Immature natural killer cell (primary cell): ENCODE results near the gene CIT. TPM values are rescaled to one million over a fixed set of nuclear protein-coding genes. Genes with fewer than 3 reads are reported as not detected.

Experiments
- DNase-seq, 3 donors: peaks; one replicate each; pipeline ENCODE4 v3.0.0; 2022; ENCODE audit warnings: mixed read lengths in 1 of 3
- H3K27ac Mint-ChIP-seq, 6 donors: one replicate each; pipeline ENCODE4 v1.8.0; 2020; ENCODE audit warnings: mixed read lengths in 6 of 6, mild to moderate bottlenecking in 5 of 6, inconsistent platforms in 4 of 6, moderate library complexity in 3 of 6
- H3K27me3 Mint-ChIP-seq, 3 donors: one replicate each; pipeline ENCODE4 v1.8.0; 2020 to 2021; ENCODE audit warnings: low read depth in 3 of 3, mild to moderate bottlenecking in 3 of 3, mixed read lengths in 3 of 3, moderate library complexity in 3 of 3, inconsistent platforms in 1 of 3
- H3K36me3 Mint-ChIP-seq, 3 donors: one replicate each; pipeline ENCODE4 v1.8.0; 2020; ENCODE audit warnings: mixed read lengths in 3 of 3, inconsistent platforms in 2 of 3, mild to moderate bottlenecking in 2 of 3
- H3K4me1 Mint-ChIP-seq, 2 donors: one replicate each; pipeline ENCODE4 v1.8.0; 2020; ENCODE audit warnings: inconsistent platforms in 2 of 2, mild to moderate bottlenecking in 2 of 2, mixed read lengths in 2 of 2, moderate library complexity in 1 of 2
- H3K4me3 Mint-ChIP-seq, 5 donors: one replicate each; pipeline ENCODE4 v1.8.0; 2020; ENCODE audit warnings: mild to moderate bottlenecking in 5 of 5, mixed read lengths in 5 of 5, inconsistent platforms in 3 of 5, moderate library complexity in 3 of 5
- H3K9me3 Mint-ChIP-seq, 6 donors: one replicate each; pipeline ENCODE4 v1.8.0; 2020; ENCODE audit warnings: mild to moderate bottlenecking in 6 of 6, mixed read lengths in 6 of 6, inconsistent platforms in 4 of 6, moderate library complexity in 3 of 6
- polyA plus RNA-seq, 3 donors: library from polyadenylated mRNA; unstranded; fragments of 300-500 nt; fragmentation: Illumina TruSeq; gene quantifications; one replicate each; pipeline ENCODE4 v1.2.3, GENCODE V29; 2021

Gene CIT
- polyA plus RNA-seq, 3 donors from 2014 or later, result 0.75 TPM; not detected in 2

DNA sequence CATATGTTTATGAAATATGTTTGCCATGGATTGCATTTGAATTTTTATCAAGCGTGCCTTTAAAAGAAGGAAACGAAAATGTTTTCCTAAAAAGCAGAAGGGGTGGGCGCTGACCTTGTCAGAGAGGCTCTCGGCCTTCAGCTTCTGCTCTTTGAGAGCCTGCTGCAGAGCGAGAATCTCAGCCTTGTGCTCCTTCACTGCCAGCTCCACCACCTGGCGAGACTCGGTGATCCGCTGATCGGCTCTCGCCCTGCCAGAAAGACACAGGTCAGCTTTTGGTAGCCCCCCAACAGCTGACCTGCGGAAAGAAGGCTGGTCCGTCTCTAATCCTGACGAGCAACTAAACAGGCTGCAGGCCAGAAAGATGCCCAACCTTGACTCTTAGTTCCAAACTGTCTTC, 146.7 kb downstream of the CIT start:
- no peaks in the 10 kb centered on the region for H3K27me3 Mint-ChIP-seq
- H3K4me1 Mint-ChIP-seq, result no peaks in the 10 kb centered on the region
- no peak for DNase-seq
- peaks cover 0 to 4% (median 3%) of the 10 kb centered on the region in 3 donors for H3K36me3 Mint-ChIP-seq
- H3K27ac Mint-ChIP-seq, result no peak overlapping the region
- no peaks in the 10 kb centered on the region for H3K9me3 Mint-ChIP-seq
- no peak overlapping the region for H3K4me3 Mint-ChIP-seq

DNA sequence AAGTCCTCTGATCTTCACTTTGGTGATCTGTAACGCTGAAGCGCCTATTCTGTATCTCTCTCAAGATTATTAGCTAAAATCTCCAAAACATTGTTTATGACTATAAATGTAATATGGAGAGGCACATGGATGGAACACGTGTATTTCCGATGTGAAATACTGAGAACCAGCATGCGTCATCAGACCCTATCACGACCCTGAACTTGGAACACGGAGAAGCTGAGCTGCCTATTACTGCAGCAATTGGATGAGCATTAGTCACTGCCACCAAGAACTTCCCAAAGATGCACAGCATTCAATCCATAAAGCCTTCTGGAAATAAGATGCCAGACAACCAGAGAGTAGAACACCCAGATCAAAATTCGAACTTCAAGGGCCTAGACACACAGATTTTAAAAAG, 147.2 kb downstream of the CIT start:
- Mint-ChIP-seq H3K36me3 (peaks cover 0 to 4% (median 3%) of the 10 kb centered on the region in 3 donors), H3K27me3 (no peaks in the 10 kb centered on the region), H3K9me3 (no peaks in the 10 kb centered on the region), H3K4me3 (no peak overlapping the region), H3K27ac (no peak overlapping the region), H3K4me1 (no peaks in the 10 kb centered on the region)
- no peak for DNase-seq

DNA sequence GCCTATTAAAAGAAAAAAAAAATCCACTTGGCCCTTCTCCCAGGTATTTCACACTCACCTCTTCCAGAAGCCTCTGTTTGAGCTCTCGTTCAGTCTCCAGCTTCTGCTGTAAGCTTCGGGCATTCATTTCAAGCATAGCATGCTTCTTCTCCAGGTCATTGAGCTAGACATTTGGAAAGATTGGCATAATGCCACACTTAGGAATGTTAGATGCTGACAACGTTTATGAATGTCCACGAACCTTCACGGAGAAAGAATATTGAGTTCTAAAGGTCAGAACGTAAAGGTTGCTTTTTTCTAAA, 148.7 kb downstream of the CIT start:
- Mint-ChIP-seq H3K9me3 (no peaks in the 10 kb centered on the region), H3K27ac (no peak overlapping the region), H3K4me3 (no peak overlapping the region), H3K36me3 (peaks cover 0 to 4% (median 3%) of the 10 kb centered on the region in 3 donors), H3K4me1 (no peaks in the 10 kb centered on the region), H3K27me3 (no peaks in the 10 kb centered on the region)
- no peak for DNase-seq

DNA sequence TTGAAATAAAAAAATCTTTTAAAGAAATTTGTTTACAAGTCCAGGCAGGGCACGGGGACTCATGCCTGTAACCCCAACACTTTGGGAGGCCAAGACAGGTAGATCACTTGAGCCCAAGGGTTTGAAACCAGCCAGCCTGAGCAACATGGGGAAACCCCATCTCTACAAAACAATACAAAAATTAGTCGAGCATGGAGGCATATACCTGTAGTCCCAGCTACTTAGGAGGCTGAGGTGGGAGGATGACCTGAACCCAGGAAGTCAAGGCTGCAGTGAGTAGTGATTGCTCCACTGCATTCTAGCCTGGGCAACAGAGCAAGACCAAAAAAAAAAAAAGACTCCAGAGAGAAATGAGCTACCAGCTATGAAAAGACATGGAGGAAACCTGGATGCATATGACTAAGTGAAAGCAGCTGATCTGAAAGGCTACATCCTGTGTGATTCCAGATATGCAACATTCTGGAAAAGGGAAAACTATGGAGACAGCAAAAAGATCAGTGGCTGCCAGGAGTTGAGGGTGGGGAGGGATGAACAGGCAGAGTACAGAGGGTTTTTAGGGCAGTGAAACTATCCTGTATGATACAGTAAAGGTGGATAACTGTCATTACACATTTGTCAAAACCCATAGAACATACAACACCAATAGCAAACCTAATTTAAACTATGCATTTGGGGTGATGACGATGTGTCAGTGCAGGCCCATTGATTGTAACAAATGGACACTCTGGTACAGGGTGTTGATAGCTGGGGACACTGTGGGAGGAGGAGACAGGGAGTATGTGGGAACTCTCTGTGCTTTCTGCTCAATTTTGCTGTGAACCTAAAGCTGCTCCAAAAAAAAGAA, 149.3 kb downstream of the CIT start:
- Mint-ChIP-seq H3K9me3 (no peaks in the 10 kb centered on the region), H3K27ac (no peak overlapping the region), H3K4me3 (no peak overlapping the region), H3K27me3 (no peaks in the 10 kb centered on the region), H3K4me1 (no peaks in the 10 kb centered on the region), H3K36me3 (peaks cover 0 to 4% (median 3%) of the 10 kb centered on the region in 3 donors)
- DNase-seq, result no peak

DNA sequence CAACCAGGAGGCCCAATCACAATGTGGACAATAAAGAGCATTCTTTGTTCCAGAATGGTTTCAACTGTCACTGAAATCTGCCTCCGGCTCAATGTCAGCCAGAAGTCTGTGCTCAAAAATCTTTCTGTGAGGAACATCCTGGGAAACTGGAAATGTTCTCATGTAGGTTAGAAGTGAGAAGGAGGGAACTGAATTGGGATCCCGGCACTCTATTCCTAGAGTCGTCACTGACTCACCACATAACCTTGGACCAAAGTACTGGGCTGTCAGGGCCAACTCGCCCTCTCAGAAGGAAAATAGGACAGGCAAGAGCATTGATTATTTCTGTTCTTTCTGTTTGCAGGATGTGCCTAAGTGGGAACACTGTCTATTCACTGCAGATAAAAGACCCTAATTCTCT, 151.6 kb downstream of the CIT start:
- Mint-ChIP-seq H3K27me3 (no peaks in the 10 kb centered on the region), H3K36me3 (peaks cover 0 to 4% (median 3%) of the 10 kb centered on the region in 3 donors), H3K27ac (no peak overlapping the region), H3K4me3 (no peak overlapping the region), H3K9me3 (no peaks in the 10 kb centered on the region), H3K4me1 (no peaks in the 10 kb centered on the region)
- DNase-seq, result no peak

DNA sequence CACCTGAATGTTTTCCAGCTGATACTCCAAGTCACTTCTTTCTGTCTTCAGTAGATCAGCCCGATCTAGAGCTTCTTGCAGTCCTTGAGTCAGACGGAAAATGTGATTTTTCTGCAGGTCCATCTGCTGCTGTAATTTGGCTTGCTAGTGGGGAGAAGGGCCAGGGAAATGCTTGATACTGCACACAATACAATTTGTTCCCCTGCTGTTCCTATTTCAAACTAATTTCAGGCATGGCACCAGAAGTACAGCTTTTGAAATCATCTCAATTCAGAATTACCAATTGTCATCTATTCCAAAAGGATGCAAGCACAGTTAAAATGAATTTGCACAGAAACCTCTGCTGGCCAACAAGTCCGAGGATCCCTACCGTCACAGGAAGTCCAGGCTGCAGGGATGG, 155.8 kb downstream of the CIT start:
- Mint-ChIP-seq H3K4me1 (no peaks in the 10 kb centered on the region), H3K27me3 (no peaks in the 10 kb centered on the region), H3K9me3 (no peaks in the 10 kb centered on the region), H3K36me3 (no peaks in the 10 kb centered on the region), H3K4me3 (no peak overlapping the region), H3K27ac (no peak overlapping the region)
- DNase-seq, result no peak

DNA sequence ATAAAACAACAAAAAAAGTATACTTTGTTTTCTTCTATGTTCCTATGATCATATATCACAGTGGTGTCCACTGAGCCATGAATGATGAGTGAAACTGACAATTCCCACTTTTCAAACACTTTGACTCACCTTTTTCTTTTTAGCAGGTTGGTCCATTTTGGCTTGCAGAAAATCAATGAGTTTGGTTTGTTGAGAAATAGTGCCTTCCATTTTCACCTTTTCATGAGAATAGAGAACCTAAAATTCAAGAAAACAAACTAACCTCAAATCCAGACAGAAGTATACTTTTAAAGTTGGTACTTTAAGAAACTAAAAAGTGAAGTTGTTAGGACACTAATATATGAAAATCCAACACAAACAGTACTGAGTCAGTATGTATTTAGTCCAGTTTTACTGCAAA, 156.8 kb downstream of the CIT start:
- Mint-ChIP-seq H3K27ac (no peak overlapping the region), H3K9me3 (no peaks in the 10 kb centered on the region), H3K4me1 (no peaks in the 10 kb centered on the region), H3K36me3 (no peaks in the 10 kb centered on the region), H3K4me3 (no peak overlapping the region), H3K27me3 (no peaks in the 10 kb centered on the region)
- no peak for DNase-seq

DNA sequence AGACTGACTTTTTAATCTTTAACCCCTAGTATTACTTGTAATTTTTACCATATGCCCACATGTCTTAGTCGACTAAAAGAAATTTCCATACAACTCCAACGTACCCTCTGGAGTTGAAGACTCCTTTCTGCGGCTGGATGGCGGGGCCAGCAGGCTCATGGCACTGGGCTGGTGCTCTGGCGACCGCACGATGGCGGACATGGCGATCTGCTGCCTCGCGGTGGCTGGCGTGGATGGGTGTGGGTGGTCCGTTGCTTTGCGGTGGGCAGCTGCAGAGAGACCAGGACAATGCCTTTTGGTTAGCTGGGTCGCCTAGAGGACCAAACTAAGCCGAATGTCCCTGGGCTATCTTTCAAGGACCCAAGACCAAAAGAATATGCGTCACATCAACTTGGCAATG, 159.0 kb downstream of the CIT start:
- Mint-ChIP-seq H3K4me3 (no peak overlapping the region), H3K4me1 (no peaks in the 10 kb centered on the region), H3K27ac (no peak overlapping the region), H3K36me3 (peaks cover 0 to 5% (median 0%) of the 10 kb centered on the region in 3 donors), H3K27me3 (no peaks in the 10 kb centered on the region), H3K9me3 (no peaks in the 10 kb centered on the region)
- no peak for DNase-seq

DNA sequence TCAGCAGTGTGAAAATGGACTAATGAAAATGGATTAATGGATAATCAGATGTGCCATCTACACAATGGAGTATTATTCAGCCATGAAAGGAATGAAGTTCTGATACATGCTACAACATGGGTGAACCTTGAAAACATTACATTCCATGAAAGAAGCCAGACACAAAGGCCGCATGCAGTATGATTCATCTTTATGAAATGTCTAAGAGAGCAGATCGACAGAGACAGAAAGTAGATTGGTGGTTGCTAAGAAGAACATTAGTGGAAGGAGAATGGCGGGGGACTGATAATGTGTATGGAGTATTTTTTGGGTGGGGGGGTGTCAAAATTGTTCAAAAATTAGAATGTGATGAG, 161.9 kb downstream of the CIT start:
- Mint-ChIP-seq H3K27ac (no peak overlapping the region), H3K4me3 (no peak overlapping the region), H3K4me1 (no peaks in the 10 kb centered on the region), H3K9me3 (no peaks in the 10 kb centered on the region), H3K27me3 (peaks cover 0 to under 1% (median 0%) of the 10 kb centered on the region in 3 donors), H3K36me3 (peaks cover 0 to 10% (median 0%) of the 10 kb centered on the region in 3 donors)
- DNase-seq, result no peak

DNA sequence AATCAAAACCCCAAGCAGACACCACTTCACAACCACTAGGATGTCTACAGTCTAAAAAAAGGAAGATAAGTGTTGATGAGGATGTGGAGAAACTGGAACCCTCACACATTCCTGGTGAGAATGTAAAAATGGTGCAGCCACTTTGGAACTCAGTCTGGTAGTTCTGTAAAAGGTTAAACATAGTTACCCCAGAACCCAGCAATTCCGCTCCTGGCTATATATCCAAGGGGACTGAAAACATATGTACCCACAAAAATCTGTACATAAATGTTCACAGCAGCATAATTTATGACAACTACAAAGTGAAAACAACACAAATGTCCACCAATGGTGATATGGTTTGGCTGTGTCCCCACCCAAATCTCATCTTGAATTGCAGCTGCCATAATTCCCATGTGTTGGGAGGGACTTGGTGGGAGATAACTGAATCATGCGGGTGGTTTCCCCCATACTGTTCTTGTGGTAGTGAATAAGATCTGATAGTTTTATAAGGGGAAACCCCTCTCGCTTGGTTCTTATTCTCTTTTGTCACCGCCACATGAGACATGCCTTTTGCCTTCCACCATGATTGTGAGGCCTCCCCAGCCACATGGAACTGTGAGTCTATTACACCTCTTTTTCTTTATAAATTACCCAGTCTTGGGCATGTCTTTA, 162.4 kb downstream of the CIT start:
- Mint-ChIP-seq H3K4me1 (no peaks in the 10 kb centered on the region), H3K36me3 (peaks cover 0 to 10% (median 0%) of the 10 kb centered on the region in 3 donors), H3K27me3 (peaks cover 0 to 2% (median 0%) of the 10 kb centered on the region in 3 donors), H3K9me3 (no peaks in the 10 kb centered on the region), H3K4me3 (no peak overlapping the region), H3K27ac (no peak overlapping the region)
- DNase-seq, result no peak

DNA sequence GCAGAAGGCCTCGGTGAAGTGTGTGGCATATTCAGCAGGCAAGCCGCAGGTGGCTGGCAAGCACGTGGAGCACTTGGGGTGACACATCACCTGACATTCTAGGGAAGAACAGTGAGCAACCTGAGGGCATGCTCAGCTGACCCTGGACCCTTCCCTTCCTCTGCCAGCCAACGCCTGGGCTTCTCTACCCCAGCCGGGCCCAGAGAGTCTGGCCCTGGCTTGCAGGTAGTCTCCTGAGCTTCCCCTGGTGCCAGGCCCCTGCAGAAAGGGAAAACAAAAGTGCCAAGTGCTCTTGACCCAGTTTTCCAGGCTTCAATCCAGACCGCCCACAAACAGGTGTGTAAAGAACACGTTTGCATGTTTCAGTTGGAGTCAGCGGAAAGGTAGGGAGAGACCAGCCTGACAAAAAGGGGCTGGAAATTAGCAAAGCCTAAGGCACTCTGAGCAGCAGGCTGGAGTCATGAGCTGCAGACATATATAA, 163.5 kb downstream of the CIT start:
- H3K4me3 Mint-ChIP-seq, result no peak overlapping the region
- peaks cover 0 to 10% (median 0%) of the 10 kb centered on the region in 3 donors for H3K36me3 Mint-ChIP-seq
- H3K4me1 Mint-ChIP-seq, result no peaks in the 10 kb centered on the region
- peaks cover 0 to 2% (median 0%) of the 10 kb centered on the region in 3 donors for H3K27me3 Mint-ChIP-seq
- H3K9me3 Mint-ChIP-seq, result no peaks in the 10 kb centered on the region
- no peak for DNase-seq
- H3K27ac Mint-ChIP-seq, result no peak overlapping the region

DNA sequence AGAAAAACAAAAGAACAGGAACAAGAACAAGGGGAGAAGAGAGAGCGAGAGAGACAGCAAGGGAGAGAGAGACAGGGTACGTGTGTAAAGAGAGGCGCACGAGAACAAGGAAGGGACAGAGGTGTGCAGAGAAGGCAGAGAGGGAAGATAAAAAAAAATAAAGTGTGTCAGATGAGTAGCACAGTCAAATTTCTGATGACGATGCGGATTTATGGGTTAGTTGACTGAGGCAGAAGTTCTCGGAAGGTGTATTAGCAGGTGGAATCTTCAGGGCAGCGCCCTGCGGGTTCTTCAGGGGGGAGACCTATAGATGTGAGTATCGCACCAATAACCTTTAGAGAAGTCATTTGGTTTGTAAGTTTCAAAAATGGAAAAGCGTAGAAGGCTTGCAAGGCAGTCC, 164.4 kb downstream of the CIT start:
- DNase-seq, result no peak
- Mint-ChIP-seq H3K36me3 (peaks cover 0 to 10% (median 0%) of the 10 kb centered on the region in 3 donors), H3K27me3 (peaks cover 0 to 2% (median 0%) of the 10 kb centered on the region in 3 donors), H3K4me3 (no peak overlapping the region), H3K9me3 (no peaks in the 10 kb centered on the region), H3K27ac (no peak overlapping the region), H3K4me1 (no peaks in the 10 kb centered on the region)

DNA sequence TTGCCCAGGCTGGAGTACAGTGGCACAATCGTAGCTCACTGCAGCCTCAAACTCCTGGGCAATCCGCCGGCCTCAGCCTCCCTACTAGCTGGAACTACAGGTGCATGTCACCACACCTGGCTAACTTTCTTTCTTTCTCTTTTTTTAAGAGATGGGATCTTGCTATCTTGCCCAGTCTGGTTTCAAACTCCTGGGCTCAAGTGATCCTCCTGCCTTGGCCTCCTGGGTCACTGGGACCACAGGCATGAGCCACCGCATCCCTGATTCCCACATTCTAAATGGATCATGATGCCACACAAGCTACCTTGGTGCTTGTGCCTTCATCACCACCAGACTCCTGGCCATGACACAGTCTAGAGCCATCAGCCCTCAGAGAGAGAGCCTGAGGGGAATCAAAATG, 165.4 kb downstream of the CIT start:
- Mint-ChIP-seq H3K27me3 (peaks cover 0 to 2% (median 0%) of the 10 kb centered on the region in 3 donors), H3K4me1 (no peaks in the 10 kb centered on the region), H3K27ac (no peak overlapping the region), H3K4me3 (no peak overlapping the region), H3K36me3 (peaks cover 0 to 10% (median 0%) of the 10 kb centered on the region in 3 donors), H3K9me3 (no peaks in the 10 kb centered on the region)
- DNase-seq, result no peak

DNA sequence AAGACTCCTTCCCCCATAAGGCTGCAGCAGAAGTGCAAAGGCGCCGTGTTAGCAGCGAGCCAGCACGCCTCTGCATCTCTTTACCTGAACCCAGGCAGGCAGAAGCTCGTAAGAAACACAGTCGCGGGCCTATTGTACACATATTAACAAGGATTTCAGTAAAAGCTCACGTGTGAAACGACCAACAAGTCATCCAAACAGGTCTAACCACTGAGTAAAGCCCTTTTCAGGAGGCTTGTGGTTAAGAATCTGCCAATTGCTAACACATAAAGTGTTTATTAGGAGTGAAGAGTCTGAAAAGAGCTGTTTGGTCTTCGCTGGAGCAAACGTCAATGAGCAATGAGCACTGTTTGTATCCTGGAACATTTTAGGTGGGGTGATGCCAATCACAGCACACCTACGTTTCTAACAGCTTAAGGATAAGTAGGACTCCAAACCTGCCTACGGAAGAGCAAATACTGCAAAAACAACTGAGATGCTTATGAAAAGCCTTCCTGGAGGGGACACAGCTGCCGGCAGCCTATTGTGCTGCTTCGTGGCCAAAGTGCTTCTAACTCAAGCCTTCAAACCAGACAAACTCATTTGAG, 166.1 kb downstream of the CIT start:
- Mint-ChIP-seq H3K36me3 (peaks cover 0 to 10% (median 0%) of the 10 kb centered on the region in 3 donors), H3K27ac (no peak overlapping the region), H3K4me3 (no peak overlapping the region), H3K9me3 (no peaks in the 10 kb centered on the region), H3K27me3 (peaks cover 0 to 2% (median 0%) of the 10 kb centered on the region in 3 donors), H3K4me1 (no peaks in the 10 kb centered on the region)
- DNase-seq, result no peak
